Stomach smooth muscle (tissue), 2 donors: ENCODE data around the gene UBE2E1.

ENCODE experiments used
- H3K27ac ChIP-seq: one replicate; pipeline ENCODE4 v1.7.0; 2013; ENCODE audit warnings: mild to moderate bottlenecking, low read length, inconsistent platforms
- H3K27me3 ChIP-seq, 2 donors: one replicate each; pipeline ENCODE4 v1.7.0; 2013; ENCODE audit warnings: low read length in 2 of 2; ENCODE audit not compliant: insufficient read depth in 2 of 2, control insufficient read depth in 1 of 2
- H3K36me3 ChIP-seq, 2 donors: one replicate each; pipeline ENCODE4 v1.7.0; 2013; ENCODE audit warnings: low read length in 2 of 2; ENCODE audit not compliant: control insufficient read depth in 2 of 2, insufficient read depth in 2 of 2
- H3K4me1 ChIP-seq: one replicate; pipeline ENCODE4 v1.7.0; 2013; ENCODE audit warnings: low read length; ENCODE audit not compliant: control insufficient read depth, insufficient read depth
- H3K4me3 ChIP-seq, 2 donors: one replicate each; pipeline ENCODE4 v1.7.0; 2013; ENCODE audit warnings: low read length in 2 of 2
- H3K9ac ChIP-seq, 2 donors: one replicate each; pipeline ENCODE4 v1.7.0; 2013; ENCODE audit warnings: low read length in 2 of 2, mild to moderate bottlenecking in 1 of 2
- H3K9me3 ChIP-seq, 2 donors: one replicate each; pipeline ENCODE4 v1.7.0; 2013; ENCODE audit warnings: low read length in 2 of 2; ENCODE audit not compliant: control insufficient read depth in 2 of 2
- donor health status: healthy.
- donor health status: Pancreatic carcinoma.

UBE2E1 gene

DNA sequence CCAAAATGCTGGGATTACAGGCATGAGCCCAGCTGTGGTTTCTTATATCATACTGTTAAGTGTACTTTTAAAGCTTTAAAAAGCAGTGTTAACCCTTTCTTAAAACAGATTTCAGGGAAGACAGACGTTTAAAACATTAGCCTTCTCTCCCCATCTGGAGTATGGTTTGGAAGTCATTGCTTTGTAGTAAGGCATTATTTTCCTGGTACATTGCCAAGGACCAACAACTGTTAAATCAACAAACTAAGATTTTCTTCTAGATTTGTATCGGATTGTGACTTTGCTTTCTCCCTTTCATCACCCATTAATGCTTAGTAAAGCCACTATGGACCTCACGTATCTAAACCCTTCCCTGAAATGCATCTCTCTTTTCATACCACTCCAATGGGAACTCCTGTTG, 50.5 kb downstream of the UBE2E1 start:
- Histone ChIP-seq H3K27ac (no peak overlapping the region), H3K9me3 (no peaks in the 10 kb centered on the region), H3K27me3 (no peaks in the 10 kb centered on the region), H3K4me3 (no peak overlapping the region), H3K9ac (no peak overlapping the region), H3K36me3 (no peaks in the 10 kb centered on the region), H3K4me1 (peaks cover 19% of the 10 kb centered on the region)

GRCh38 chr3:23859012-23859743, 53.4 kb downstream of the UBE2E1 start:
- peaks cover 0 to 3% of the 10 kb centered on the region in 2 donors for H3K36me3 ChIP-seq
- H3K4me3 ChIP-seq = peak overlapping the region in 1 of 2 donors; percentile 40
- peak overlapping the region in 1 of 2 donors; percentile 3 for H3K9ac ChIP-seq
- H3K27me3 ChIP-seq = no peaks in the 10 kb centered on the region
- peak overlapping the region; percentile 6 for H3K27ac ChIP-seq
- no peaks in the 10 kb centered on the region for H3K9me3 ChIP-seq
- peaks cover 19% of the 10 kb centered on the region for H3K4me1 ChIP-seq

GRCh38 chr3:23859839-23860382, 54.2 kb downstream of the UBE2E1 start:
- Histone ChIP-seq H3K27ac (no peak overlapping the region), H3K9me3 (no peaks in the 10 kb centered on the region), H3K27me3 (no peaks in the 10 kb centered on the region), H3K36me3 (peaks cover 0 to 4% of the 10 kb centered on the region in 2 donors), H3K4me3 (no peak overlapping the region), H3K9ac (no peak overlapping the region), H3K4me1 (peaks cover 20% of the 10 kb centered on the region)

DNA sequence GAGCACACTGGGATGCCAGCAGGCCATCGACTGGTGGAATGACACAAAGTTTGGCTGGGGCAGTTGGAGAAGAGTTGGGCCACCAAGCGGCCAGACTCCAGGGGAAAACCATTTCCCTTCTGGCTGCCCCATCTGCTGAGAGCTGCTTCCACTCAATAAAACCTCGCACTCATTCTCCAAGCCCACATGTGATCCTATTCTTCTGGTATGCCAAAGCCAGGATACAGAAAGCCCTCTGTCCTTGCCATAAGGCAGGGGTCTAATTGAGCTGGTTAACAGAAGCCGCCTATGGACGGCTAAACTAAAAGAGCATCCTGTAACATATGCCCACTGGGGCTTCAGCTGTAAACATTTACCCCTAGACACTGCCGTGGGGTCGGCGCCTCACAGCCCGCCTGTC, 55.9 kb downstream of the UBE2E1 start:
- Histone ChIP-seq H3K4me1 (peaks cover 33% of the 10 kb centered on the region), H3K9me3 (no peaks in the 10 kb centered on the region), H3K27ac (no peak overlapping the region), H3K36me3 (peaks cover 0 to 5% of the 10 kb centered on the region in 2 donors), H3K9ac (no peak overlapping the region), H3K4me3 (no peak overlapping the region), H3K27me3 (no peaks in the 10 kb centered on the region)

DNA sequence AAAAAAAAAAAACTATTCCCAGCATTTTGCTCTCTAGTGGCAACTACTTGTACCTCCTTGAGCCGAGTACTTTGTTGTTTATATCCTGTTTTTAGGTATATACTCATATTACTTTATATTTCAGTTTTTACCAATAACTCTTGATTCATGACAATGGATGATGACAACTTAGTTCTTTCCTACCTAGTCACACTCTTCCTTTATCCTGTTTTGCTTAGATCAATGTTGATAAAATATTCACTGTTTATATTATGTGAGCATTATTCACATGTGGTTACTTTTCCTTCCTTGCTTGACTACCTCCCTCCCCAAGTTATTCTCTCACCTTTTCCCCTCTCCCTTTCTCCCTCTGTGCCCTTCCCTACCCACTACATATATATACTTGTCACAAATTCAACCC, 57.3 kb downstream of the UBE2E1 start:
- H3K27ac ChIP-seq = no peak overlapping the region
- peaks cover 28% of the 10 kb centered on the region for H3K4me1 ChIP-seq
- no peak overlapping the region for H3K4me3 ChIP-seq
- no peak overlapping the region for H3K9ac ChIP-seq
- peaks cover 0 to 5% of the 10 kb centered on the region in 2 donors for H3K36me3 ChIP-seq
- H3K9me3 ChIP-seq = no peaks in the 10 kb centered on the region
- H3K27me3 ChIP-seq = no peaks in the 10 kb centered on the region

- peaks cover 17% of the 10 kb centered on the region for H3K4me1 ChIP-seq
- no peak overlapping the region for H3K9ac ChIP-seq
These were observed 59.2 kb downstream of the UBE2E1 start for GRCh38 chr3:23864931-23865330.

GRCh38 chr3:23865595-23866396, 60.0 kb downstream of the UBE2E1 start:
- Histone ChIP-seq H3K9me3 (no peaks in the 10 kb centered on the region), H3K4me3 (no peak overlapping the region), H3K4me1 (peaks cover 19% of the 10 kb centered on the region), H3K27ac (peak overlapping the region; percentile 18), H3K27me3 (no peaks in the 10 kb centered on the region), H3K36me3 (peaks cover 0 to 5% of the 10 kb centered on the region in 2 donors), H3K9ac (no peak overlapping the region)

More at GRCh38 chr3:23864931-23865330, 59.2 kb downstream of the UBE2E1 start:
- no peaks in the 10 kb centered on the region for H3K27me3 ChIP-seq
- H3K27ac ChIP-seq = no peak overlapping the region
- no peak overlapping the region for H3K4me3 ChIP-seq
- no peaks in the 10 kb centered on the region for H3K9me3 ChIP-seq
- H3K36me3 ChIP-seq = peaks cover 0 to 5% of the 10 kb centered on the region in 2 donors

DNA sequence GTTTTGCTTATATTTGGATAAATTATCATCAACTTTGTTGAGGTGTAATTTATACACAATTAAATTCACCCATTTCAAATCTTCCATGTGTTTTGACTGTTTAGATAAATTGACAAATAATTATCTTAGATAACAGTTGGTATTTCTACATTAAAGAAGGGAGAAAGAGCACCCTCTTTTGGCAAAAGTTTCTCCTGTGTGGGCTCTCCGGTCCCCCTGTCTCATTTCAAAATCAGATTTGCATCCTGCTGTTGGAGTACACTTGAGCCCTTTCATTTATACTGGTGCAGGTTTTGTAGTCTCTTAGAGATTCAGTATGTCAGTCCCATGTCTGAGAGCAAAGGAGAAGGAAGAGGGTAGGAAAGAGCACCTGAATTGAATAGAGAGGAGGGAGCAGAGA, 61.6 kb downstream of the UBE2E1 start:
- Histone ChIP-seq H3K36me3 (peaks cover 0 to 2% of the 10 kb centered on the region in 2 donors), H3K9me3 (no peaks in the 10 kb centered on the region), H3K4me1 (peaks cover 19% of the 10 kb centered on the region), H3K4me3 (no peak overlapping the region), H3K9ac (no peak overlapping the region), H3K27ac (no peak overlapping the region), H3K27me3 (no peaks in the 10 kb centered on the region)

GRCh38 chr3:23867838-23868237, 62.1 kb downstream of the UBE2E1 start:
- Histone ChIP-seq H3K27ac (no peak overlapping the region), H3K4me1 (peaks cover 19% of the 10 kb centered on the region)

DNA sequence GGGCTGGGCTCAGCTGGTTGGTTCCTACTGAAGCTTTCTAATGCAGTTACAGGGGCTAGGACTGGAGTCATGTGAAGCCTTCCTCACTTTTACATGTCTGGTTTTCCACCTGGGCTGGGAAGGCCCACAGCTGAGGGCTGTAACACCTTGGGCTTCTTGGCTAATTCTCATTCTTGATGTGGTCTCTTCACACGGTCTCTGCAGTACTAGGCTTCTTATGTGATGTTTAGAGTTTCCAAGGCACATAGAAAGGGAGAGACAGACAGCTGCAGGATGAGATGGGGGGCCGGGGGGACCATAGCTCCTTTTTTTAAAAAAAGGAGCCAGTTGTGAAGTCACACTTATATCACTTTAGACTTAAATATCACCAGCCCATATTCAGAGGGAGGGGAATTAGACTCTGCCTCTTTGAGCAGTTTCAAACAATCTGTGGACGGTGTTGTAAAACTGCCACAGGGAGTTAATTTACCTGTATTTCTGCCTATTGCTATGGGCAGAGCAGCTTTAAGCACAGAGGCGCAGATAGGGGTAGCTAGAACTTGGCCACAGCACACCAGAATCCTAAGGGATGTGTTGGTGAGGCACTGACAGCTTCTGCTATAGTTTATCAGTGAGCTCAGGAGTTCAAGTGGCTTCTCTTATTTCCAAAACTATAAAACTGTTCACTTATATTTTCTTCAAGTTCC, 64.4 kb downstream of the UBE2E1 start:
- Histone ChIP-seq H3K27ac (no peak overlapping the region), H3K9me3 (no peaks in the 10 kb centered on the region), H3K36me3 (no peaks in the 10 kb centered on the region), H3K4me3 (no peak overlapping the region), H3K4me1 (peaks cover 22% of the 10 kb centered on the region), H3K27me3 (no peaks in the 10 kb centered on the region), H3K9ac (no peak overlapping the region)

More at GRCh38 chr3:23867838-23868237, 62.1 kb downstream of the UBE2E1 start:
- H3K9me3 ChIP-seq = no peaks in the 10 kb centered on the region
- H3K27me3 ChIP-seq = no peaks in the 10 kb centered on the region
- no peak overlapping the region for H3K4me3 ChIP-seq
- H3K9ac ChIP-seq = no peak overlapping the region
- H3K36me3 ChIP-seq = peaks cover 0 to 2% of the 10 kb centered on the region in 2 donors
